G401 (cell line): ENCODE data around the gene YJU2. TPM values are rescaled to one million over a fixed set of nuclear protein-coding genes. Genes with fewer than 3 reads are reported as not detected.
"Not testable (repeated sequence)": the region's sequence is repeated elsewhere in the genome, so short reads cannot be mapped to it uniquely, and the experiment has no call there.

Experiments used
- DNase-seq: peaks from one replicate; pipeline ENCODE4 v3.0.0-alpha.2; 2015; ENCODE audit warnings: low spot score
- in situ Hi-C: cut with HindIII; loops from 2 replicates; pipeline ENCODE4 v1.10.0; 2016; ENCODE audit warnings: low sequenced_read_pairs, mixed read lengths
- total RNA-seq: library from RNA; depleted of rRNA; stranded (reverse); fragments of >200 nt; shearing (Covaris generic); gene quantifications from 2 replicates; pipeline ENCODE4 v1.2.3, GENCODE V29; 2014; rRNA removed

Gene YJU2
- total RNA-seq = 36.1 and 40.4 TPM in 2 replicates

- in situ Hi-C loops = no loop called here
Observed at GRCh38 chr19:4246767-4247593, at the start of gene YJU2. YJU2 (plus strand) TSS chr19:4247080; CDS start chr19:4247147, 67 bp downstream.

GRCh38 chr19:4197228-4197624 is 49.7 kb upstream of the YJU2 start:
- no peak for DNase-seq
- in situ Hi-C loops = no loop called here

More at GRCh38 chr19:4246767-4247593, at the start of gene YJU2:
- DNase-seq = peak; percentile 99

- DNase-seq = no peak
- in situ Hi-C loops = no loop called here
Observed at GRCh38 chr19:4197625-4198466, 49.0 kb upstream of the YJU2 start.

- DNase-seq = no peak
- in situ Hi-C loops = no loop called here
Observed at GRCh38 chr19:4198467-4199126, 48.3 kb upstream of the YJU2 start.

GRCh38 chr19:4199699-4200293 is 47.1 kb upstream of the YJU2 start:
- no peak for DNase-seq
- in situ Hi-C loops = loop anchor here (25.0 kb wide), 1 partner anchor 337 kb away; the partner anchor contains the start of gene ZFR2

- no peak for DNase-seq
- in situ Hi-C loops = loop anchor here (25.0 kb wide), 1 partner anchor 339 kb away; the partner anchor contains the start of gene ZFR2
Observed at GRCh38 chr19:4200940-4201542, 45.8 kb upstream of the YJU2 start.

GRCh38 chr19:4201798-4202197 is 45.1 kb upstream of the YJU2 start:
- in situ Hi-C loops = loop anchor here (25.0 kb wide), 1 partner anchor 339 kb away; the partner anchor contains the start of gene ZFR2
- DNase-seq = no peak

GRCh38 chr19:4206818-4207484 is 39.9 kb upstream of the YJU2 start:
- DNase-seq = no peak
- in situ Hi-C loops = loop anchor here (25.0 kb wide), 1 partner anchor 345 kb away; the partner anchor contains the start of gene ZFR2

- DNase-seq = no peak
- in situ Hi-C loops = loop anchor here (25.0 kb wide), 1 partner anchor 346 kb away; the partner anchor contains the start of gene ZFR2
Observed at GRCh38 chr19:4208385-4209094, 38.3 kb upstream of the YJU2 start.

- in situ Hi-C loops = loop anchor here (25.0 kb wide), 1 partner anchor 348 kb away; the partner anchor contains the start of gene ZFR2
- no peak for DNase-seq
Observed at GRCh38 chr19:4210166-4210731, 36.6 kb upstream of the YJU2 start.

GRCh38 chr19:4213116-4213515 is 33.8 kb upstream of the YJU2 start:
- in situ Hi-C loops = loop anchor here (25.0 kb wide), 1 partner anchor 351 kb away; the partner anchor contains the start of gene ZFR2
- DNase-seq = no peak

- in situ Hi-C loops = loop anchor here (25.0 kb wide), 1 partner anchor 354 kb away; the partner anchor contains the start of gene ZFR2
- DNase-seq = no peak
Observed at GRCh38 chr19:4215807-4216206, 31.1 kb upstream of the YJU2 start.

GRCh38 chr19:4216846-4217245 is 30.0 kb upstream of the YJU2 start:
- no peak for DNase-seq
- in situ Hi-C loops = loop anchor here (25.0 kb wide), 1 partner anchor 355 kb away; the partner anchor contains the start of gene ZFR2

GRCh38 chr19:4217429-4218264 is 29.2 kb upstream of the YJU2 start:
- in situ Hi-C loops = loop anchor here (25.0 kb wide), 1 partner anchor 355 kb away; the partner anchor contains the start of gene ZFR2
- DNase-seq = no peak

GRCh38 chr19:4218523-4218922 is 28.4 kb upstream of the YJU2 start:
- DNase-seq = not testable (repeated sequence)
- in situ Hi-C loops = loop anchor here (25.0 kb wide), 1 partner anchor 356 kb away; the partner anchor contains the start of gene ZFR2

GRCh38 chr19:4220188-4220587 is 26.7 kb upstream of the YJU2 start:
- no peak for DNase-seq
- in situ Hi-C loops = loop anchor here (25.0 kb wide), 1 partner anchor 358 kb away; the partner anchor contains the start of gene ZFR2
